ENCODE results near the gene PAIP2B.
"Not testable (repeated sequence)": the region's sequence is repeated elsewhere in the genome, so short reads cannot be mapped to it uniquely, and the experiment has no call there.

PAIP2B gene

GRCh38 chr2:71226965-71227560, at the start of gene PAIP2B:
Gene PAIP2B, minus strand, starts transcription at chr2:71227103. Its CDS starts 24,514 bp downstream, at chr2:71202589.
- peak; percentile 99 for DNase-seq

- no peak for DNase-seq
These were observed 49.0 kb upstream of the PAIP2B start for GRCh38 chr2:71275939-71276310.

GRCh38 chr2:71269511-71270090, 42.7 kb upstream of the PAIP2B start:
- DNase-seq, result no peak

- no peak for DNase-seq
These were observed 36.5 kb upstream of the PAIP2B start for GRCh38 chr2:71263386-71263785.

GRCh38 chr2:71261534-71261933, 34.6 kb upstream of the PAIP2B start:
- no peak for DNase-seq

- DNase-seq, result no peak
These were observed 29.5 kb upstream of the PAIP2B start for GRCh38 chr2:71256421-71256820.

GRCh38 chr2:71254776-71255175, 27.9 kb upstream of the PAIP2B start:
- DNase-seq, result no peak

GRCh38 chr2:71254078-71254477, 27.2 kb upstream of the PAIP2B start:
- no peak for DNase-seq

- DNase-seq, result no peak
These were observed 26.6 kb upstream of the PAIP2B start for GRCh38 chr2:71253476-71253875.

- DNase-seq, result no peak
These were observed 26.0 kb upstream of the PAIP2B start for GRCh38 chr2:71252862-71253261.

GRCh38 chr2:71250935-71251334, 24.0 kb upstream of the PAIP2B start:
- no peak for DNase-seq

- DNase-seq, result no peak
These were observed 17.4 kb upstream of the PAIP2B start for GRCh38 chr2:71244302-71244660.

- no peak for DNase-seq
These were observed 16.9 kb upstream of the PAIP2B start for GRCh38 chr2:71243634-71244301.

- no peak for DNase-seq
These were observed 13.9 kb upstream of the PAIP2B start for GRCh38 chr2:71240794-71241193.

GRCh38 chr2:71238089-71238488, 11.2 kb upstream of the PAIP2B start:
- no peak for DNase-seq

- DNase-seq, result no peak
These were observed 9.2 kb upstream of the PAIP2B start for GRCh38 chr2:71235930-71236587.

GRCh38 chr2:71233072-71233471, 6.2 kb upstream of the PAIP2B start:
- not testable (repeated sequence) for DNase-seq

GRCh38 chr2:71226096-71226964, 573 bp downstream of the PAIP2B start:
- DNase-seq, result peak; percentile 2

- DNase-seq, result no peak
These were observed 2.0 kb downstream of the PAIP2B start for GRCh38 chr2:71224935-71225334.

GRCh38 chr2:71224457-71224856, 2.4 kb downstream of the PAIP2B start:
- no peak for DNase-seq

GRCh38 chr2:71223767-71224333, 3.1 kb downstream of the PAIP2B start:
- DNase-seq, result peak; percentile 23

- DNase-seq, result no peak
These were observed 6.2 kb downstream of the PAIP2B start for GRCh38 chr2:71220743-71221142.

GRCh38 chr2:71216501-71216900, 10.4 kb downstream of the PAIP2B start:
- no peak for DNase-seq

Measured in EL (cell line).